8988T (cell line): Measurements from ENCODE around the gene BHLHE40.
A peak's percentile ranks its signal among the peaks of the same experiment; 100 is the strongest.

Experiments used
- DNase-seq: peaks from one replicate; pipeline ENCODE4 v3.0.0; 2011

BHLHE40 gene

DNA sequence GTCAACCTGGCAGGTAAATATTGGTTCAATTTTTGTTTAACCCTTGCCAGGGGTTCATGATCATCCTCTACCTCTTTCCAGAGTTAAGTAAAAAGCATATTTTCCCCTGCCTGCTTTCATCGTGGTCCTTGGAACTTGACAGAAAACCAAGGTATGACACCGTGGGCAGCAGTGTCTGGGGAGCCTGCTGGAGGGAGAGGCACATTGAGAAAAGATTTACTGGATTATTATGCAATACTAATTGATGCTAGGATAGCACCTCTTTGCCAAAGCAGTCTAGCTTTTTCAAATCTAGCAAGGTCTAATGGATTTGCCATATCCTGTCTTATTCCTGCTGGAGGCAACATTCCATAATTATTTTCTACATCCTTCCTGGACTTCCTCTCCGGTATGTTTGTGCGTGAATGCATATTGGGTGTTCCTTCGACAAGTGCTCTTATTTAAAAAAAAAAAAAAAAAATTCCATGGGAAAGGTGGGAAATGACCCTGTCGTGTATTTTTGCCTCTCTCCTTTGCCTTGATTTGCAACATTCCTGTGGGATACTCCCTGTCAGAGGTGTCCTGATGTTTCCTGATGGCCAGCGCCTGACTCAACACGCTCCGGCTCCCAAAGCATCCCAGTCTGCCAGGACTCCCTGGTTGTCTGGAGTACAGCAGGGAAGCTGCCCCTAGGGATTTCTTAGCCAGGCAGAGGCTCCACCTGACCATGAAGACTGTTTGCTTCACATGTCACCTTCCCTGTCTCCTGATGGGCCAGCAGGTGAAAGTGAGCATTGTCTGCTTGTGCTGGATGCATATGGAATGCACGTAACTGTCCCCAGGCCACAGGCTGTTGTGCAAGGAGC is 6.3 kb downstream of the BHLHE40 start:
- DNase-seq = no peak

DNA sequence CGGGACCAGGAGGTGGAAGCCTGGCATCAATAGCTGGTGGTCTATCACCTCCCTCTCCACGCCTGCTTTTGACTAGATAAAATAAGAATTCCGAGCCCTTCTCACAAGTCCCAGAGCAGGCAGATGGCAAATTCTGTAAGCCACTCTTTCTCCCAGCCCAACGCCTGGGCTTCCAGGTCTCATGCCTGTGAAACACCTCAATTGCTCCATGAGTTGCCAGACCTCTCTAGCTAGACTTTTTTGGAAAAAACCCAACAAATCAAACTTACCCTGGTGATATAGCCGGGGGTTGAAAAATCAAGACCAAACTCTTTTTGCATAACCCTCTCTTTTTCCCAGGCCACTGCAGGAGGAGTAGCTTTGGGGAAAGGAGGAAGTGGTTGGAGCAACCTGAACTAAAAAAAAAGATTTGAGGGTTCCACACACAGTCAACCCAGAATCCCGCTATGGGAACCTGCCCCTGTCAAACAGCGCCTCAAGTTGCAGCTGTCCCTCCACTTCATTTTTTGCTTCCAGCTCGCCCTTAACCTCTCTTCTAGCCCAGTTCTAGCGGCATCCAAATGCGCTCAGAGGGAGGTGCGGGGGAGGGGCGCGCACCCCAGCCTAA is 7.0 kb downstream of the BHLHE40 start:
- no peak for DNase-seq

GRCh38 chr3:4986782-4987537 is 7.7 kb downstream of the BHLHE40 start:
- DNase-seq = peak; percentile 65

GRCh38 chr3:4987538-4988296 is 8.5 kb downstream of the BHLHE40 start:
- DNase-seq = no peak

GRCh38 chr3:4988983-4989834 is 10.0 kb downstream of the BHLHE40 start:
- DNase-seq = no peak

GRCh38 chr3:4990069-4990468 is 10.8 kb downstream of the BHLHE40 start:
- DNase-seq = no peak

GRCh38 chr3:4992118-4992517 is 12.9 kb downstream of the BHLHE40 start:
- DNase-seq = no peak

- no peak for DNase-seq
These were observed 14.3 kb downstream of the BHLHE40 start for GRCh38 chr3:4993276-4994143.

DNA sequence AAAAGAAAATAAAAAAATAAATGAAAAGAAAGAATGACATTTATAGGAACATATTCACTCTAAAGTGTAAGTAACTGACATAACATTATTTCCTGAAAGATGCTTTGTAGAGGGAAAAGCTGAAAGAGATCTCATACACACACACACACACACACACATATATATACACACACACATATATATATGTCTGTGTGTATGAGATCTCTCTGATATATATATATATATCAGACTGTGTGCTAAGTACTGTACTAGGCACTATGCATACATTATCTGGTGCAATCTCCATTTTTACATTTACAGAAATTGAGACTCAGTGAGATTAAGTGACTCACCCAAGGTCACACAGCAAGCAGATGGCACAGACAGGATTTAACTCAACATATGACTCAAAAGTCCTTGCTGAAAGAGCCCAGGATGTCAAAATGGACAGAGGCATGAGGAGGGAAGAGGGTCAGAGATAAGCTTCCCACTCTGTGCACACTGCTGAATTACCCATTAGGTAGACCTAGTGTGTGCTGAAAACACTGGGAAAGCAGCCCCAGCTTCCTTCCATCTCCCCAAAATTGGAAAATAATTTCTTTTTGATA is 15.0 kb downstream of the BHLHE40 start:
- no peak for DNase-seq

- no peak for DNase-seq
These were observed 15.7 kb downstream of the BHLHE40 start for GRCh38 chr3:4994823-4995499.

DNA sequence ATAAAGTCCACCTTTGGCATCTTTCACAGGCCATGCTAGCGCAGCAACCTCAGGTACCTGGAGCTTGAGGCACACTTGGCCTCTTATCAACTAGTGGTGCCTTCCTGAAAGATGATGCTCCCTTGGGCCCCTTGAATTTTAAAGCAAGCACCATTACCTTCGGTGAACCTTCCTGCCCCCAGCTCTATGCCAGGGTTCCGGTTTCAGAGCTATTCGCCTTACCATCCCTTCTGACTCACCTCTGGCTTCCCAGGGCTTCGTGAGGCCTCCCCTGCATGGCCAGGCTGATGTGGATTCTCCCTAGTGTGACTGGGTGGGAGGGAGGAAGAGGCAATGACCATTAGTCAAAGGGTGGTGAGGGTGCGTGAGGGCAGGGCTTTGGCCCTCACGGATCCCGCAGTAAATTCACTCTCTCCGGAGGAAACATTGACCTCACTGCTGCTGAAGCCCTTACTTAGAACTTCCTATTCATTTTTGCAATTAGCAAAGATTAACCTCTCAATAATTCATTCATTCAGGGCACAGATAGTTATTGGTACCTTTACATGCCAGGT is 16.3 kb downstream of the BHLHE40 start:
- DNase-seq = no peak

- DNase-seq = no peak
These were observed 17.1 kb downstream of the BHLHE40 start for GRCh38 chr3:4996223-4996765.

GRCh38 chr3:4996771-4997291 is 17.6 kb downstream of the BHLHE40 start:
- no peak for DNase-seq

DNA sequence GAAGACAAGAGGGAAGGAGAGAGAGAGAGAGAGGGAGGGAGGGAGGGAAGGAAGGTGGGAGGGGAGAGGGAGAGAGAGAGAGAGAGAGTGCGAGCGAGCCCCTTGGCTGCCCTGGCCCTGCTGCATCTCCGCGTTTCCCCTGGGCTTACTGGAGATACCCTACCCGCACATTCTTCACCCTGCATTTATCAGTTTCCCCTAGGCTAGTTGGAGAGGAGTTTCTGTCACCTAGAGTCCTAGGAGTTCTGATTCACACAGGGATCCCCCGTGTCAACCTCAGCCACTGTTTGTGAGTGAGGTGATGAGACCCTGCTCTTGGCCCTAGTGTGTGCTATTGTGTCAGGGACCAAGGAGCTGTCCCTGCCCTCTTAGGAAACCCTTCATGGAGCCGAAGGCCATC is 18.7 kb downstream of the BHLHE40 start:
- no peak for DNase-seq

DNA sequence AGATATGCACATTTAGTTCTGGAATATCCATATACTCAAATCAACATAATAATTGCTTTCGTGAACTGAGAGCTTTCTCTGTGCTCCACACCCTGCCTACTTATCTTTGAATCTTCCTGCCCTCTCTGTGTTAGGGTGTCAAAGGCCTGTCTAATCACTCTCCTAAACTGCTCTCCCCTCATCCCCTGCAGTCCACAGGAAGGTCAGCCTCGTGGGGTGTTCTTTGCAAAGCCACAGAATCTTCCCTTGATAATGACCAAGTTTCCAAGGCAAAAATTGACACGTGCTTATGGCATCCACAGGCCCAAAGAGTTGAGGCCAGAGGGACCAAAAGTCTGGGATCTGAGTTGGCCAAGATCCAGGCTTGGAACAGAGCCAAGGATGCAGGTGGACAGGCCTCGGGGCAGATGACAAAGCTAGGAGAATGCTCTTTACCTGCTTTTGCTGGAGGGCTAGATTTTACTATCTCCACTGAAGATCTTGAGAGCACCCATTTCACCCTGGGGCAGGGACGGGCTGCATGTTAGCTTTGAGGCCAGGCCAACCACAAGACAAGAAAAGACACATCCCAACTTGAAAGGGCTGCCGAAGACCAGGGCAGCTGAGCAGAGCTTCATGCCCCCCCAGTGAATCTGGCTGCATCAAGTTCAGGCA is 20.4 kb downstream of the BHLHE40 start:
- DNase-seq = no peak

- no peak for DNase-seq
These were observed 21.9 kb downstream of the BHLHE40 start for GRCh38 chr3:5001135-5001534.

DNA sequence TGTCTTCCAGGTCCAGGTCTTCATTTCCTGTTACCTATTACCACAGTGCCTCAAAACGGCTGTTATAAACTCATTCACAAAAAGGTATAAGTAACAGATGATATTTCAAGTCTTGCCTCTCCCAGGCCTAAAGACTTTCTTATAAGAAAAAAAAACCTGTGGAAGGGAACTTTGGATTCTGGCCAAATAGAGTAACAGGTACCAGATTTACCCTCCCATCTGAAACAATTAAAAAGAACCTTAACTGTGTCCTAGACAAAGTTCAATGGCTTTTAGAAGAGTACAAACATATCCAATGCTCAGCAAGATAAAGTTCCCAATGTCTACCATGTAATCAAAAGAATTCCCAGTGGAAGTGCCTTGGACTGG is 22.6 kb downstream of the BHLHE40 start:
- no peak for DNase-seq

GRCh38 chr3:5002174-5002870 is 23.1 kb downstream of the BHLHE40 start:
- DNase-seq = no peak
